ENCODE results near the gene RPL26. TPM values are rescaled to one million over a fixed set of nuclear protein-coding genes. Genes with fewer than 3 reads are reported as not detected.
"Not testable (repeated sequence)": the region's sequence is repeated elsewhere in the genome, so short reads cannot be mapped to it uniquely, and the experiment has no call there.

Gene RPL26
- total RNA-seq, 2 experiments from 2014 or later, result 3,141 to 3,176 TPM

GRCh38 chr17:8354236-8354635 lies 28.8 kb downstream of the RPL26 start:
- ATAC-seq, result no peak
- POLR2A ChIA-PET, result no interaction called here
- no peak for TF ChIP-seq CTCF (IDR thresholded peaks at IDR 0.05)
- CTCF ChIA-PET, result interaction anchor here (2.0 kb wide), 1 partner anchor 53 kb away, joined by 7 read pairs; no protein-coding TSS in a partner anchor
- Mint-ChIP-seq H3K36me3 (ENCODE audit: low read depth) (no peaks in the 10 kb centered on the region), H3K27ac (no peak overlapping the region), H3K9me3 (no peaks in the 10 kb centered on the region), H3K27me3 (peaks cover 2% of the 10 kb centered on the region), H3K4me3 (no peak overlapping the region), H3K4me1 (ENCODE audit: low read depth) (no peaks in the 10 kb centered on the region)
- intact Hi-C loops (cut with micrococcal nuclease), result no loop called here
- DNase-seq, result no peak

- ChIA-PET CTCF (interaction anchor here (2.0 kb wide), 1 partner anchor 53 kb away, joined by 7 read pairs; no protein-coding TSS in a partner anchor), POLR2A (no interaction called here)
- TF ChIP-seq CTCF (IDR thresholded peaks at IDR 0.05), result no peak
- ATAC-seq (no peak), DNase-seq (no peak)
- intact Hi-C loops (cut with micrococcal nuclease), result no loop called here
- Mint-ChIP-seq H3K36me3 (ENCODE audit: low read depth) (no peaks in the 10 kb centered on the region), H3K9me3 (no peaks in the 10 kb centered on the region), H3K27ac (no peak overlapping the region), H3K27me3 (peaks cover 2% of the 10 kb centered on the region), H3K4me3 (no peak overlapping the region), H3K4me1 (ENCODE audit: low read depth) (no peaks in the 10 kb centered on the region)
Observed at GRCh38 chr17:8353736-8354135, 29.3 kb downstream of the RPL26 start.

- ATAC-seq, result no peak
- no peak for DNase-seq
- Mint-ChIP-seq H3K27me3 (peaks cover 13% of the 10 kb centered on the region), H3K4me1 (ENCODE audit: low read depth) (no peaks in the 10 kb centered on the region), H3K36me3 (ENCODE audit: low read depth) (no peaks in the 10 kb centered on the region), H3K27ac (no peak overlapping the region), H3K4me3 (no peak overlapping the region), H3K9me3 (no peaks in the 10 kb centered on the region)
- CTCF ChIA-PET, result interaction anchor here (1.4 kb wide), 1 partner anchor 33 kb away, joined by 3 read pairs; no protein-coding TSS in a partner anchor
- POLR2A ChIA-PET, result no interaction called here
- TF ChIP-seq CTCF (IDR thresholded peaks at IDR 0.05), result no peak
- intact Hi-C loops (cut with micrococcal nuclease), result no loop called here
Observed at GRCh38 chr17:8350339-8350738, 32.7 kb downstream of the RPL26 start.

GRCh38 chr17:8347001-8347400 lies 36.0 kb downstream of the RPL26 start:
- CTCF ChIA-PET, result interaction anchor here (1.9 kb wide), 1 partner anchor 286 kb away, joined by 3 read pairs; no protein-coding TSS in a partner anchor
- H3K27ac Mint-ChIP-seq; ATAC-seq; DNase-seq; H3K9me3 Mint-ChIP-seq; H3K4me3 Mint-ChIP-seq; intact Hi-C loops (cut with micrococcal nuclease); H3K36me3 Mint-ChIP-seq (ENCODE audit: low read depth); POLR2A ChIA-PET; H3K4me1 Mint-ChIP-seq (ENCODE audit: low read depth): not testable (repeated sequence)
- peaks cover 13% of the 10 kb centered on the region for H3K27me3 Mint-ChIP-seq

GRCh38 chr17:8345951-8346665 lies 36.9 kb downstream of the RPL26 start:
- no peak overlapping the region for H3K27ac Mint-ChIP-seq
- H3K4me3 Mint-ChIP-seq, result no peak overlapping the region
- peaks cover 13% of the 10 kb centered on the region for H3K27me3 Mint-ChIP-seq
- H3K36me3 Mint-ChIP-seq (ENCODE audit: low read depth), result no peaks in the 10 kb centered on the region
- ATAC-seq (no peak), DNase-seq (no peak)
- no peak for TF ChIP-seq CTCF (IDR thresholded peaks at IDR 0.05)
- intact Hi-C loops (cut with micrococcal nuclease), result no loop called here
- no peaks in the 10 kb centered on the region for H3K9me3 Mint-ChIP-seq
- ChIA-PET POLR2A (no interaction called here), CTCF (interaction anchor here (0.8 kb wide), 1 partner anchor 286 kb away, joined by 4 read pairs; no protein-coding TSS in a partner anchor)
- no peaks in the 10 kb centered on the region for H3K4me1 Mint-ChIP-seq (ENCODE audit: low read depth)

Data from activated CD8-positive, alpha-beta T cell treated with anti-CD3 and anti-CD28 coated beads for 36 hours (primary cell).